Mucosa of stomach (tissue), 1 donor: ENCODE data around the gene SRC.

Experiments used
- H3K27me3 ChIP-seq: one replicate; pipeline ENCODE4 v1.7.0; 2013; ENCODE audit warnings: mild to moderate bottlenecking, low read length; ENCODE audit not compliant: control insufficient read depth, insufficient read depth
- H3K36me3 ChIP-seq: one replicate; pipeline ENCODE4 v1.7.0; 2013; ENCODE audit warnings: low read length; ENCODE audit not compliant: control insufficient read depth, insufficient read depth
- H3K4me1 ChIP-seq: one replicate; pipeline ENCODE4 v1.7.0; 2013; ENCODE audit warnings: mild to moderate bottlenecking, low read length; ENCODE audit not compliant: control insufficient read depth, insufficient read depth
- H3K4me3 ChIP-seq: one replicate; pipeline ENCODE4 v1.7.0; 2013; ENCODE audit warnings: low read length
- H3K9ac ChIP-seq: one replicate; pipeline ENCODE4 v1.7.0; 2013; ENCODE audit warnings: mild to moderate bottlenecking, low read length, moderate library complexity
- H3K9me3 ChIP-seq: one replicate; pipeline ENCODE4 v1.7.0; 2013; ENCODE audit warnings: mild to moderate bottlenecking, low read length, moderate library complexity; ENCODE audit not compliant: control insufficient read depth
- donor health status: Pancreatic carcinoma.

SRC gene

GRCh38 chr20:37378785-37379598 is 33.1 kb downstream of the SRC start:
- no peak overlapping the region for H3K9ac ChIP-seq
- H3K9me3 ChIP-seq: no peaks in the 10 kb centered on the region
- H3K27me3 ChIP-seq: no peaks in the 10 kb centered on the region
- peaks cover 8% of the 10 kb centered on the region for H3K36me3 ChIP-seq
- H3K4me3 ChIP-seq: no peak overlapping the region
- peaks cover 60% of the 10 kb centered on the region for H3K4me1 ChIP-seq

GRCh38 chr20:37379967-37380828 is 34.3 kb downstream of the SRC start:
- Histone ChIP-seq H3K9me3 (no peaks in the 10 kb centered on the region), H3K4me1 (peaks cover 67% of the 10 kb centered on the region), H3K9ac (peak overlapping the region; percentile 67), H3K36me3 (peaks cover 8% of the 10 kb centered on the region), H3K27me3 (no peaks in the 10 kb centered on the region), H3K4me3 (no peak overlapping the region)

GRCh38 chr20:37380864-37381579 is 35.1 kb downstream of the SRC start:
- Histone ChIP-seq H3K27me3 (no peaks in the 10 kb centered on the region), H3K36me3 (peaks cover 14% of the 10 kb centered on the region), H3K9ac (peak overlapping the region; percentile 67), H3K4me3 (no peak overlapping the region), H3K9me3 (no peaks in the 10 kb centered on the region), H3K4me1 (peaks cover 67% of the 10 kb centered on the region)

GRCh38 chr20:37381621-37382471 is 35.9 kb downstream of the SRC start:
- Histone ChIP-seq H3K9ac (no peak overlapping the region), H3K27me3 (peaks cover 3% of the 10 kb centered on the region)

GRCh38 chr20:37382482-37383120 is 36.7 kb downstream of the SRC start:
- Histone ChIP-seq H3K9me3 (no peaks in the 10 kb centered on the region), H3K4me1 (peaks cover 61% of the 10 kb centered on the region), H3K9ac (peak overlapping the region; percentile 29), H3K36me3 (peaks cover 24% of the 10 kb centered on the region), H3K4me3 (no peak overlapping the region), H3K27me3 (peaks cover 3% of the 10 kb centered on the region)

More at GRCh38 chr20:37381621-37382471, 35.9 kb downstream of the SRC start:
- H3K9me3 ChIP-seq: no peaks in the 10 kb centered on the region
- H3K36me3 ChIP-seq: peaks cover 20% of the 10 kb centered on the region
- H3K4me1 ChIP-seq: peaks cover 65% of the 10 kb centered on the region
- H3K4me3 ChIP-seq: no peak overlapping the region

- Histone ChIP-seq H3K9me3 (no peaks in the 10 kb centered on the region), H3K4me3 (no peak overlapping the region), H3K4me1 (peaks cover 59% of the 10 kb centered on the region), H3K36me3 (peaks cover 28% of the 10 kb centered on the region), H3K9ac (peak overlapping the region; percentile 29), H3K27me3 (peaks cover 3% of the 10 kb centered on the region)
These were observed 37.5 kb downstream of the SRC start for GRCh38 chr20:37383229-37383989.

- Histone ChIP-seq H3K36me3 (peaks cover 28% of the 10 kb centered on the region), H3K9ac (no peak overlapping the region), H3K4me1 (peaks cover 49% of the 10 kb centered on the region), H3K4me3 (no peak overlapping the region), H3K9me3 (no peaks in the 10 kb centered on the region), H3K27me3 (peaks cover 3% of the 10 kb centered on the region)
These were observed 38.8 kb downstream of the SRC start for GRCh38 chr20:37384683-37385174.

- H3K9me3 ChIP-seq: no peaks in the 10 kb centered on the region
- H3K9ac ChIP-seq: no peak overlapping the region
- peaks cover 3% of the 10 kb centered on the region for H3K27me3 ChIP-seq
- no peak overlapping the region for H3K4me3 ChIP-seq
- H3K4me1 ChIP-seq: peaks cover 45% of the 10 kb centered on the region
- peaks cover 28% of the 10 kb centered on the region for H3K36me3 ChIP-seq
These were observed 39.2 kb downstream of the SRC start for GRCh38 chr20:37385176-37385575.

- no peak overlapping the region for H3K9ac ChIP-seq
- H3K9me3 ChIP-seq: no peaks in the 10 kb centered on the region
- H3K27me3 ChIP-seq: peaks cover 3% of the 10 kb centered on the region
- H3K36me3 ChIP-seq: peaks cover 28% of the 10 kb centered on the region
- H3K4me3 ChIP-seq: no peak overlapping the region
- H3K4me1 ChIP-seq: peaks cover 38% of the 10 kb centered on the region
These were observed 39.9 kb downstream of the SRC start for GRCh38 chr20:37385659-37386504.
